NOMO-1 treated with DMSO at 0.1 percent for 48 hours (cell line): ENCODE results near the gene ENO4.

Experiments used
- DNase-seq: peaks from one replicate; lab custom pipeline; 2025; ENCODE audit not compliant: unreplicated experiment; lab: John Stamatoyannopoulos, UW

Gene ENO4

DNA sequence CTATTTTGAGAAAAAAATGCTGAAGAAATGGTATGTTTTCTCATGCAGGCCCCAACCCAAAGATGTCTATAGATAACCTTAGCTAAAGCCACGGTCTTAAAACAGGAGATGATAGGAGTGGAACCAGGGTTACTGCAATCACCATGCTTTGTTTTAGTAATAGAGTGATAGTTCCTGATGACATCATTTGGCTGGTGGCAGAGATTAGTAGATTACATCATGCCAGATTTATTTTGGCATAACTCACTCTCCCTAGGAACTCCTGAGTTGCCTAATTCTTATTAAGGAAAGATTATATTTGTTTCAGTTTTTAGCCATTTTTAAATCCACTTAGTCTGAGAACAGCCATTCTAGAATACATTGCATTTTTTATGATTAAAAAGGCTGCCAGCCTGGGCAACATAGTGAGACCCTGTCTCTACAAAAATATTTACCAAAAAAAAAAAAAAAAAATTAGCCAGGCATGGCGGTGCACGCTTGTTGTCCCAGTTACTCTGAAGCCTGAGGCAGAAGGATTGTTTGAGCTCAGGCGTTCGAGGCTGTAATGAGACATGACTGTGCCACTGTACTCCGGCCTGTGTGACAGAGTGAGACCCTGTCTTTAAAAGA, 17.8 kb downstream of the ENO4 start:
- DNase-seq: no peak

DNA sequence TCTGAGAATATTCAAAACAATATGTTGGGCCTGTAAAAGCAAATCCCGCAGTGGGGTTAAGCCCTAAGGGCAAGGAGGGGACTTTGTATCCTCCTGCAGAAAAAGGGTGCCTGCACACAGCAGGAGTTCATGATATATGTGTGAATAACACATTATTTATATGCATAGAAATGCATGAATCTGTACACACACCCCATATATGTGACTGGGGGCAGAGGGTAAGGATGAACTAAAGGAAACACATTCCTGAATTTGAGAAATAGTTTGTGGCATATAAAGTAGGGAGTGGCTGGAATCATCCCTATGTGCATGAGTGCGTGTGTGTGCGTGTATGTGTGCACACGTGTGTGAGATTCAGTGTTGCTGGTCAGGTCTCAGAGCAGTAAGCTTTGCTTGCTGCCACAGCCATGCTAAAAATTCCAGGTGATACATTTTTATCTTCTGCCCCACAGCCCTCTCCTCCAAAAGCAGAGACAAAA, 18.9 kb downstream of the ENO4 start:
- no peak for DNase-seq

DNA sequence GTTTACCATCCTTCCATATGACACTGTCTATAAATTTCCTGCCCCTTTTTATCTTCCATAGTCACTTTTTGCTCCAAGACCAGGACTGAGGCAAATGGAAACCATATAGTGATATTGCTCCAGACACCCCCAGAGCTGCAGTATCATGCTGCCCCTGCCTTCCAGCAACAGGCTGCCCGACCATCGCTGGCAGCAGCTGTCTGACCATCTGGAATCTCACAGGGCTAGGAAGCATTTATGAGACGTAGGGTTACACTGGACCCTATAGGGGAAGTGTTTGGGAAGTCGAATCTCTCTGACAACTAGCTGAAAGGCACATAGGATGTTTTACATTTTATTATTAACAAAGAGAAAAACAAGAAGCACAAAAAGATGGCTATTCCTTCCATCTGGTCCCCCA, 19.4 kb downstream of the ENO4 start:
- no peak for DNase-seq

DNA sequence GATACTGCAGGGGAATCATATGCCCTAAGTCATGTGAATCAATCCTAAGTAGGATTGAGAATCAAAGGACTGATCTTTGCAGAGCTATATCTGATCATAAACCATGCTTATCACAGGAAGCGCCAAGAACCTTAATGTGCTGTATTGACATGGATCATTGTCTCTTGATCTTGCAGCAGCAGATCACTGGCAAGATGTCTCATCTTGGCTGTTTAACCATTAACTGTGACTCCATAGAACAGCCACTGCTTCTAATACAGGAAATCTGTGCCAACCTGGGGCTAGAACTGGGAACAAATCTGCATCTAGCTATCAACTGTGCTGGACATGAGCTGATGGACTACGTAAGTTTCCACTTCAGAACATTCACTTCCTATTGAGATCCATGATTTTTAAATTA, 21.6 kb downstream of the ENO4 start:
- no peak for DNase-seq

DNA sequence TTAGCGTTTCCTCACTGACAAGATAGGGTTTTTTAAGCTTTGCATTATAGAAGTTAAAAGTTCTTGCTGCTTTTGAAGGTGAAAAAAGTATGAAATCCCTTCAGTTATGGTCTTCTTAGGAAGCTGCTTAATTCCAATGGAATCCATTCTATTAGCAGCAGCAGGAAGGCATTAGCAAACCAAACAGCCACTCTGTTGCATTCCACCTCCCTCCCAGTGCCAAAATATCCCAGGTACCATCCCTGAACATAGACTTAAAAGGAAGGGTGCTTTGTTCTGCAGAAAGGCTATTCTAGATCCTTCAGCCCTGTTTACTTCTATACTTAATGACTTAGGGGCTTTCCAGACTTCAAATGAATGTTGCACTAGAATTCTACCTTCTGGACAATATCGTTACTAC, 23.8 kb downstream of the ENO4 start:
- no peak for DNase-seq

DNA sequence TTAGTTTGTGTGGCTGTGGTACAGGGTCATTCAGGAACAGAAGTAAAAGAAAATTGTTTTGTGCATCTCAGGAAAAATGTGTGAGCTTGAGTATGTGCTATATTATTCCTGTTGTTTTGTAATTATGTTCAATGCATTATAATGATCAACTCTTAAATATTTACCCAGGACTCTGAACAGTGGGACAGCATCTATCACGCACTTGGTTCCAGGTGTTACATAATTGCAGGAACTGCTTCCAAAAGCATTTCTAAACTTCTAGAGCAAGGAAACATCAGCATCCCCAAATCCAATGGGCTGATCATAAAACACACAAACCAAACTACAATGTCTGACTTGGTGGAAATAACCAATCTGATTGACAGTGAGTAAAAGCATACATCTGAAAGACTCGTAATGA, 26.6 kb downstream of the ENO4 start:
- DNase-seq: no peak

DNA sequence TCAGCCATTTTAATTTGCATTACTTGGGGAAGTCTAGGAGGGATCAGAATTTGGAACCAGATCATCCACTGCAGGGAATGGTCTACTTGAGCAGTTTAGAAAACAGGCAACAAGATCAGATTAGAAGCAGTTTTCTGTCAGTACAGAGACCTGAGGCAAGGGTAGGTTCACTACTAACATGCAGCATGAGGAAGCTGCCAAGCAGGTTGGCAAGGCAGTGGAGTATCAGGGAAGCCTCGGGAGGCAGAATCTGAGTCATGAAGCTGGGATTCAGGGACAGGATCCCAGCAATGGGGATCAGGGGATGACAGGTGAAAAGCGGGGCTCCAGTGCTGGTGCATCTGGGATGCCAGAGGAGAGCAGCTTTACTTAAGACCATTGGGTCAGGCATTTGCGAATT, 28.1 kb downstream of the ENO4 start:
- no peak for DNase-seq

DNA sequence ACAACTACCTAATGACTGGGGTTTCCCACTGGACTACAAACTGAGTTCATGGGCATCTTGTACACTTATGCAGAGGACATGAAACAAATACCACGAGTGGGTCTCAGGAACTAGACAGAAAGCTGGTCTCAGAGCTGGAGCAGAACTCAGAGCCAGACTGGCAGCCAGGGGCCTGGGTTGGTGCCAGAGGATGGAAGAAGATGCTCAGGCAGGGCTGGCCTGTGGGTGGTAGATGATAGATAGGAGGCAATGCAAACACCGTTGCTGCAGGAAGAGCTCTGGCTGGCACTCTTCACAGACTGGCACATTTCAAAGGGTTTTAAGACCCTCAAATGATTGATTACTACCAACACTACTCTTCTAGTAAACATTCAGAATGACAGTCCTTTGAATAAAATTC, 28.8 kb downstream of the ENO4 start:
- no peak for DNase-seq

DNA sequence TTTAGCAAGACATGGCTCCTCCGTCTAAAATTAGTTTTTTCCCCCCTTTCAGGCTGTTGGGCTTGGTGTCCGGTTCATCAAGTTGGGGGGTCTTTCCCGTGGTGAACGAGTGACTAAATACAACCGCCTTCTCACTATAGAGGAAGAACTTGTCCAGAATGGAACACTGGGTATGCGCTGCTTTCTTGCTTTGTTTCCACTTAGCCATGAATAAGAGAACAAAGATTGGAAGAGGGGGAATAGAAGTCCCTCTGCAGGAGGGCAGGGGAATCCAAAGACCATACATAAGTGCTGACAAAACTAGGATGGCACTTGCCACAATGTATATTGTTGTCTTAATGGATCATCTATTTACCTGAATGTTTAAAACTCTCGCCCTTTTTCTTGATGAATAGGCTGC, 30.5 kb downstream of the ENO4 start:
- no peak for DNase-seq

DNA sequence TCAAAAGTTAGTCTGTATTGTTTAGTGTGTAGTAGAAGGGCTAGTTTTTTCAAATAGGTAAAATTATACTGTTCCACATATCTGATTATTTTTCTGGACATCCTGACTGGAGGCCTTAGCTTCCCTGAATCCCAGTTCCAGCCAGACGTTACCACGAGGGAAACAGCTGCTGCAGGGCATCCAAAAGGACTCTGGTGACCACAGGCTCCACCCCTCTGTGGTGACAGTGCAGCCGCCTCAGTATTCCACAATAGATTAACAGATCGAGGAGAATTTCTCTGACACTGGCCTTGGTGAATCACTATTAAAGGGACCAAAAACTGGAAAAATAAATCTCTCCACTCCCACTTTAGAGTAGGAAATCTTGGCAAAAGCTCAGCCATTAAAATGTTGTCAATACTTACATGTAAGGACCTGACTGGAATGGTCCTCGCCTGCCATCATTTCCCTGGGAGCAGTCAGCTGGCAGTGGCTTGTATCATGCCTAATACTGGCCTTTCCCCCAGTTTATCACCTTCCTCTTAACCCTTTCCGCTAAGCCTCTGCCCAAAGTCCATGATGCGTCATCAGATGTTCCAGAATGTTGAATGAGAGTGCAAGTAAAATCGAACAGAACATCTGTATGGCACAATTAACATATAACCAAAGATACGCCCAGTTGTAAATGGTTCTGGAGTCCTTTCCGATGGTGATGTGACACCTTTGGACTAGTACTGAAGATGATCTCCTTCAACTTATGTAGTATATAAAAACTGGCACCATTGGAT, 31.6 kb downstream of the ENO4 start:
- DNase-seq: no peak

DNA sequence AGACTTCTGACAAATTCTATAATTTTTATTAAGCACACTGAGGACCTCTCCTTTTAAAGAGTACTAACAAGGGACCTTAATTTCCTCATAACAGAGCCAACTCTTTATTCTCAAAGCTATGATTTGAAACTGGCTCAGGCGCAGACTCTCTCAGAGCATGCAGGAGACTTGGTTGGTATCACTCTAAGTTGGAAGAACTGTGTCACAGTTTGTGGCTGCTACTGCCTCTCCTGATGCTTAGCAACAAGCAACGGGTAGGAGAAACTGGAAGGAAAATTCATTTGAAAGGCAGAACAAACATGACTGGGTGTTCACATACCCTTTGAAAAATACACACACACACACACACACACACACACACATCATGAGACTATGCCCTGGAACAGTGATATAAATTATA, 33.3 kb downstream of the ENO4 start:
- DNase-seq: no peak

DNA sequence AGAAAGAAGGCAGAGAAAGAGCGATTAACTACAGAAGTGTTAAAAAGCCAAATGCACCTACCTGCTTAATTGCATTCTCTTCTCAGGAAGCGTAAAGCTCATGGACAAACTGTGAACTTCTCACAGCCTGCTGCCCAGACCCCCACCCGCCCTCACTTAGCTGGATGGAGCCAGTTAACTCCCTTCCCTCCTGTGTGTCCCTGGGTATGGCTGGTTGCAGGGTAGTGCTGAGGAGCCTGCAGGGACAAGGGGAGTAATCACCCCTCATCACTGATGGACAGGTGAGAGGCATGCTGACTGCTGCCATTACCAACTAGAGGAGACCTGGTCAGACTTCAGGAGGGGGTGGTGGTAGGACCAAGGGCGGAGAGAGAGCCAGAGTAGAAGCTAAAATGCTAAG, 37.5 kb downstream of the ENO4 start:
- no peak for DNase-seq

DNA sequence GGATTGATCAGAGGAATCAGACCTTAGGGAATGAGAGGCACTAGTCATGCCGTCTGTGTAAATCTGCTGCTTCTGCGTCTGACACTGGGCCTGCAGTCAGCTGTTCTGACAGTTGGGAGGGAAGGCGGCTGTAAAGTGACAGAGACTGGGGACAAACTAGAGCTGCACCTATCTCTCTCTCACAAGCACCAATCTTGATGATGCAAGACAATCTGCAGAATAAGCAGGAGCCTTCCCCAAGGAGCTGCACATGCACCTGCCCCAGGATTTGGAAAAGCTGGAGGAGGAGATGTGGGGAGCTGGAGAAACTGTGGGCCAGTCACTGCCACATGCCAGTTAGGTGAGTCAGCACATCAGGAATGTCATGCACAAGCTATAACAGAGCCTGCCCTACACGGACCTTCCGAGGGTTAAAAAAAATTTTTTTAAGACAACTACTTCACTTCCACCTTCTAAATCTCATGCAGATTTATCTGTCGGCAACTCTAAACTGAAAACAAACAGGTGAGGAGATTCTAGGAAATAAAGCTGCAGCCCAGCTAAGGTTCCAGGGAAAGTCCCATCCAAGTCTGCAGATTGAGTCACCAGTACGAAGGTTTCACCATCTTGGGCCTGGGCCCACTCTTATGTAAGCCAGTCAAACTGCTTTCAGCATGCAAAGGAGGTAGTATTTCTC, 39.2 kb downstream of the ENO4 start:
- DNase-seq: no peak

DNA sequence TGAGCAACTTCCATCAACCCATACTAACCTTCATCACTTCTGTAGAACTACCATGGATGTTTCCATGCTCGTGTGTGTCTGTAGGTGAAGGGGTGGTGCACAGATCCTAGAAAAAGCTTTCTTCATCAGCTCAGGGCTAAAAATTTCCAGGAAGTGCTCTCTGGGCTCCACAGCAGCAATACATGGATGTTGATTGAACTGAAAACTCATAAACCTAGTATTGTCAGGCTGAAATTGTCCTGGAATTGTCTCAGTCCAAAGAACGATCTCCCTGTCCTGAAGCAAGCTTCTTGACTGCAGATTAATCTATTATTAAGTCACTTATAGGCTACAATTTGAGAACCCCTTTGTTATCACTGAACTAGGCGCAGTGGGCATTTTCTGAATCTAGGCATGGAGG, 39.8 kb downstream of the ENO4 start:
- no peak for DNase-seq

DNA sequence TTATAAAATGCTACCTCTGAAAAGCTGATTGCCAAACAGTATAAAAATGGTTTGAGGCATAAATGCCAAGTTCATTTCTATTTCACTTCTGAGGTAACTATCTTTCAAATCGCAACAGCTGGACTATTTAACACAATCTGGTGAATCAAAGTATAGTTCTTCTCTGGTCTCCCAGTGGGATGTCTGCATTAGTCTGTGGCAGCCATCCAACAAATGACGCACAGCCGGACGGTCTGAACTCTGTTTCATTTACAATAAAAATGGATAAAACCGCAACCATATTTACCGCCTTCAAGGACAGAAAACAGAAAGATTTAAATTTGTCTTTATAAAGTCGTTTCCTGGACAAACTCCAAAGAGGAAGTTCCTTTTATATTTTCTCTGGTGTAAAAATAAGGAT, 41.9 kb downstream of the ENO4 start:
- peak; percentile 31 for DNase-seq

DNA sequence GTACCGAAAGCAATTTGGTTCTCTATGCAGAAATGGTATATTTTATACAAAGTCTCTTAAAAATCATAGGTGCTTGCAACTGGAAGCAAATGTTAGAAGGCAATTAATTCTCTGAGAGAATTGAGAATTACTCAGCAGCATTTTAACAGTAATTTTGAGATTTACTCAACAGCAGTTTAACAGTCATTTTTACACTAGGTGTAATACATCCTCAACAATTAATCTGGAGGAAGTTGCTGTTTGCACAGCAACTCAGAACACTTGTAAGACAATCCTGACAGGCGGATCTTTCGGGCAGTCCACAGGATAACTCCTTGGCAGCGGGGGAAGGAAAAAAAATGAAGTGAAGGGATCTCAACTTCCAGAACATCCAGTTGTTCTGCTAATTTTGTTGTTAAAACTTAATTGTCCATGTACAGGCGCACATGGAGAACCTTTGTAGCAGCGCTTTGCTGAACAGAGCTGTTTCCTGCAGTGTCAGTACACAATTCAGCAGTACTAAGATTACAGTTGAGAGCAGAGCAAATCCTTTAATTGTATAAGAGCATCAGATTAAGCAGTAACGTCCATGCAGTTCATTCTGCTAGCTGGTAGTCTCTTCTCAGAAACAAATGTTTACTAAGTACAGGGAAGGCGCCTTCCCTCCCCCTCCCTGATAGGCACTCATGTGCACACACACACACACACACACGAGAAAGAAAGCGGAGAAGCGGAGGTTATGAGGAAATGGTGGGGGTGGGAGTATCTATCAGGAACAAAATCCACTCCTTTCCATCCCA, 43.8 kb downstream of the ENO4 start:
- DNase-seq: peak; percentile 55

DNA sequence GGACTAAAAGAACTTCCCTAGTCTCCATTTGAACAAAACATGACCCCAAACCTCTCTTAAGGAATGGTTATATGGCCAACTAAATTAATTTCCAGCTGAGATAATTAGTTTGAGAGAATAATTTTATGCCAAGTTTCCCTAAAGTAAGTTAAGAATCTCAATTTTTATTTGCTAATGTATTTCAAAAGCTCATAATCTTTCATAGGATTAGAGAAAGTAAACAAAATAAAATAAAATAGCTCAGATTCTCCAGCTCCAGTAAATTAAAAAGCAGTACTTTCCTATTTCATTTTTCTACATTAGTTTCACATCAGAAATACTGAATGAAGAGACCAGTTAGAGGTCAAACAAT, 44.4 kb downstream of the ENO4 start:
- DNase-seq: no peak

DNA sequence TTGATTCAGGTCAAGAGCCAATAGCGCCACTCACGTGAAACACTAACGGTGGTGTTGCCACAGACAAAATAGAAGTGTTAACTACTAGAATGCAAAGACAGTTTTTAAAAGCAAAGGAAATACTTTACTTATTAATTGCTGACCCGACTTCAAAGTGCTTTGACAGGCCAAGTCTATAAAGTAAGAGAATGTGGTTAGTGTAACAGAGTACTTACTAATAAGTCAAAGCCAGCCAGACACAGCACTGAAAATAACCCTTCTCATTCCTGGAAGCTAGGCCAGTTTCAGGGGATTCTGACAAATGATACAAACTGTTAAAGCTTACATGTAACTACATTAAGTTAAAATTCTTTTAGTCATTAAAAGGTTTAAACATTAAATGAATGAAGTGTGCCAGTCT, 50.3 kb downstream of the ENO4 start:
- DNase-seq: no peak

DNA sequence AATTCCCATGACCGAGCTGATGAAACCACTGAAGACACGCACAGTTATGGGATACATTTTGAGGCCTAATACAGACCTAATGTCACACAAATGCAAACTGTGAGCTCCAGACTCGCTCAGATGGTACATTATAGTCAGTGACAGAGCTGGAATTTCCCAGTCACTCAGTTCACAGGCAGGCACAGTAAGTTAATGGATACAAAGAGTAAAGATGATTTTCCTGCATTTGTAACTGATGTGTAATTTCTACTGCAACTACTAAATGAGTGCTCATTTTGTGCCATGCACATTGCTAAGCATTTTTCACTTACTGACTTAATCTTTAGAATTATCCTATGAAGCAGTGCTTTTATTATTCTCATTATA, 56.5 kb downstream of the ENO4 start:
- no peak for DNase-seq

DNA sequence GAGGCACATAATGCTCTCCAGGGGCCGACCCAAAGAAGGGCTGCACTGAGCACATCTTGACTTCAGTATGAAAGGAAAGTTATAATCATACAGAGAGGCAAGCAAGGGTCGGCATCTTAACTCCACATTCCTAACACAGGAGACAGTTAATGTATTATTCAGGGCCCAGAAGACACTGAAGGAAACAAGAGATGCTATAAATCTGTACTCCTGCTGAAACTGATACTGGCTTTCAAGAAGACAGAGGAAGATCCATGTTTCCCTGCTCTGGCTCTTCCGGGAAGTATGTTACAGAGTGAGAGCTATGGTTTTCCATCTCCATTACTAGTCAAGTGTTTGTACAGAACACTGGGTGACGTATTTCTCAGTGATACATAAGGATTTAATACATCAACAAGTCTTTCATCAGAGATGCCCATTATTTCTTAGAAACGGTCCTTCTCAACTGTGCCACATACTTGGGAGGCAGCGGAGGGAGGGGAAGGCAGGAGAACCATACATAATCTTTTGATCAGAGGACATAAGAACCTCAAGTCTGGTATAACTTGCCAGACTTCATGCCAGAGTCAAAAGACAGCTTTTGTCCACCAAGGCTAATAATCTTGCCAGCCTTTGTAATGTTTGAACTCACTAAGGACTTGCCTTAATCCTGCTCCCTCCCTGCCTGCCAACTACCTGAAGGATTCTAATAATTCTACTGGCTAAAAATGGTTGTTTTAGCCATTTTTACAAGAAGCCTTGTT, 58.1 kb downstream of the ENO4 start:
- DNase-seq: no peak

DNA sequence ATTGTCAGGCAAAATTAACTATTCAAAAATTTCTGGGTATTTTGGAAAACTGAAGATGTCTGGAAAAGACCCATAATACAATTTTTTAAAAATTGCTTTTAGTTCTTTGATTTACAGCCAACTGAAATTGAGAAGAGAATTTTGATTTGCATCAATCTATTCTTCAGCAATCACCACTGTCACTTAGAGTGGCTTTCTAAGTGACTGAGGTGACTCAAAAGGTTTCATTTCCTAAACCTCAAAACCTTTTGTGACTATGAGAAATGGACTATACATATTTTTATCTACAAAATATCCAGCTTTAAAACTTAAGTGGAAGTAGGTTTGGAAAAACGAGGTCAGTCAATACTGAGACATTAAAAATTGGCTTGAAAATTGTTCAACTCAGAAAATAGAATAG, 60.0 kb downstream of the ENO4 start:
- no peak for DNase-seq
